Astrocyte (in vitro differentiated cells and primary cell): ENCODE measurements around the gene MRPS2.
"Not testable (repeated sequence)": the region's sequence is repeated elsewhere in the genome, so short reads cannot be mapped to it uniquely, and the experiment has no call there.

Experiments used
- CTCF ChIP-seq: IDR thresholded peaks from 2 replicates; pipeline ENCODE4 v1.5.1; 2011; ENCODE audit warnings: low read depth, mild to moderate bottlenecking, inconsistent platforms, low read length, moderate library complexity; ENCODE audit not compliant: insufficient read depth
- EZH2 ChIP-seq: IDR thresholded peaks from 2 replicates; pipeline ENCODE4 v1.6.1; 2012; ENCODE audit warnings: mild to moderate bottlenecking, low read length, inconsistent platforms; ENCODE audit not compliant: insufficient read depth

- TF ChIP-seq CTCF, EZH2: not testable (repeated sequence)
Observed at GRCh38 chr9:135545646-135546176, 45.2 kb downstream of the MRPS2 start, which contains the start of gene OBP2A.
